GM23248 (cell line): ENCODE results near the gene IL24.

Experiments
- EZH2 ChIP-seq: fragments of 200-600 bp; sonication (generic); IDR thresholded peaks from 2 replicates; pipeline ENCODE4 v1.6.1; 2018; ENCODE audit warnings: antibody characterized with exemption, mild to moderate bottlenecking; ENCODE audit not compliant: insufficient read depth, poor library complexity, severe bottlenecking
- EZH2phosphoT487 ChIP-seq: fragments of 200-600 bp; sonication (generic); IDR thresholded peaks from 2 replicates; pipeline ENCODE4 v1.6.1; 2018; ENCODE audit warnings: antibody characterized with exemption, moderate library complexity, mild to moderate bottlenecking, low read depth; ENCODE audit not compliant: insufficient read depth

GRCh38 chr1:206898089-206898914, 1.1 kb downstream of the IL24 start:
- TF ChIP-seq EZH2phosphoT487 (no peak), EZH2 (no peak)
